HUES48 (cell line): ENCODE measurements around the gene PAK1.

Source experiments
- H3K27ac ChIP-seq: one replicate; pipeline ENCODE4 v1.7.0; 2013; ENCODE audit warnings: low read depth, low read length, inconsistent platforms
- H3K27me3 ChIP-seq: 2 replicates; pipeline ENCODE4 v1.6.1; 2013; ENCODE audit warnings: mild to moderate bottlenecking, low read length; ENCODE audit not compliant: control insufficient read depth, insufficient read depth
- H3K36me3 ChIP-seq: 2 replicates; pipeline ENCODE4 v1.6.1; 2013; ENCODE audit warnings: low read length; ENCODE audit not compliant: control insufficient read depth, insufficient read depth
- H3K4me1 ChIP-seq: 2 replicates; pipeline ENCODE4 v1.6.1; 2013; ENCODE audit warnings: mild to moderate bottlenecking, low read length; ENCODE audit not compliant: control insufficient read depth, insufficient read depth
- H3K4me3 ChIP-seq: 2 replicates; pipeline ENCODE4 v1.5.1; 2013; ENCODE audit warnings: mild to moderate bottlenecking, low read depth, low read length
- H3K9ac ChIP-seq: 2 replicates; pipeline ENCODE4 v1.6.1; 2013; ENCODE audit warnings: mild to moderate bottlenecking, low read depth, low read length, moderate library complexity
- H3K9me3 ChIP-seq: 2 replicates; pipeline ENCODE4 v1.6.1; 2013; ENCODE audit warnings: low read length; ENCODE audit not compliant: control insufficient read depth, insufficient read depth

PAK1 gene

DNA sequence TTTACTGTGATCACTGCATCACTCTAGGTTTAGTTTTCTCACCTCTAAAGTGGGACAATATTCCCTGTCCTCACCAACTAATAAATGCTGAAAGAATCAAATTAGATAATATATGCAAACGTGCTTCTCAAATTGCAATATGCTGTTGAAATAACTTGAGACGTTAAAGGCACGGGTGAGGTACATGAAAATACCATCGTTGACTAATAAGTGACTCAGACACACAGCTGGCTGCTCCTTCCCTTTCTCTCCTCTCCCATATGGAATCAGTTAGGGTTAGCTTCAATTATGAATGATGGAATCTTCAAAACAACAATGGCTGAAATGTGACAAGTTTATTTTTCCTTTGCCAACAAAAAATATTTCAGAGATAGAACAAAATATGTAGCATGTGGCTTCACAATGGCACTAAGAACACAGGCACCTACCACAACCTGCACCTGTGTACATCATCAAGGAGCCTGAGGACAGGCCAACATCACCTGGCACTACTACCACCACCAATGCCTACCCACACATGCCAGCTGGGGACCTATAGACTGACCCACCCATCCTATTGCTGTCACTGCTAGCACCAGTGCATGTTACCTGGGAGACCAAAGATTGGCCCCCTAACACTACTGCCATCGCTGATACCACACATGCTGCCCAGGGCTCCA is 186.2 kb downstream of the PAK1 start:
- H3K27ac ChIP-seq: no peak overlapping the region
- H3K27me3 ChIP-seq: no peaks in the 10 kb centered on the region
- H3K9ac ChIP-seq: no peak overlapping the region
- no peak overlapping the region for H3K4me3 ChIP-seq
- no peaks in the 10 kb centered on the region for H3K4me1 ChIP-seq
- H3K9me3 ChIP-seq: no peaks in the 10 kb centered on the region; the same call in 1 of the 2 replicates
- no peaks in the 10 kb centered on the region for H3K36me3 ChIP-seq

GRCh38 chr11:77287136-77287535 is 186.8 kb downstream of the PAK1 start:
- Histone ChIP-seq H3K9ac (no peak overlapping the region), H3K27me3 (no peaks in the 10 kb centered on the region), H3K4me3 (no peak overlapping the region), H3K36me3 (no peaks in the 10 kb centered on the region), H3K4me1 (no peaks in the 10 kb centered on the region), H3K9me3 (no peaks in the 10 kb centered on the region), H3K27ac (no peak overlapping the region)

- H3K36me3 ChIP-seq: no peaks in the 10 kb centered on the region
- H3K27me3 ChIP-seq: no peaks in the 10 kb centered on the region
- no peaks in the 10 kb centered on the region for H3K4me1 ChIP-seq
- no peak overlapping the region for H3K9ac ChIP-seq
- no peak overlapping the region for H3K4me3 ChIP-seq
- no peak overlapping the region for H3K27ac ChIP-seq
- H3K9me3 ChIP-seq: no peaks in the 10 kb centered on the region
These were observed 189.1 kb downstream of the PAK1 start for GRCh38 chr11:77284476-77285468.

GRCh38 chr11:77283101-77283500 is 190.8 kb downstream of the PAK1 start:
- no peaks in the 10 kb centered on the region for H3K9me3 ChIP-seq
- H3K4me1 ChIP-seq: no peaks in the 10 kb centered on the region
- no peak overlapping the region for H3K9ac ChIP-seq
- no peaks in the 10 kb centered on the region for H3K27me3 ChIP-seq
- no peak overlapping the region for H3K4me3 ChIP-seq
- H3K36me3 ChIP-seq: no peaks in the 10 kb centered on the region
- no peak overlapping the region for H3K27ac ChIP-seq

GRCh38 chr11:77278595-77279506 is 195.0 kb downstream of the PAK1 start:
- Histone ChIP-seq H3K9me3 (no peaks in the 10 kb centered on the region), H3K4me3 (no peak overlapping the region), H3K9ac (no peak overlapping the region), H3K36me3 (no peaks in the 10 kb centered on the region), H3K27ac (no peak overlapping the region), H3K4me1 (no peaks in the 10 kb centered on the region), H3K27me3 (no peaks in the 10 kb centered on the region)

DNA sequence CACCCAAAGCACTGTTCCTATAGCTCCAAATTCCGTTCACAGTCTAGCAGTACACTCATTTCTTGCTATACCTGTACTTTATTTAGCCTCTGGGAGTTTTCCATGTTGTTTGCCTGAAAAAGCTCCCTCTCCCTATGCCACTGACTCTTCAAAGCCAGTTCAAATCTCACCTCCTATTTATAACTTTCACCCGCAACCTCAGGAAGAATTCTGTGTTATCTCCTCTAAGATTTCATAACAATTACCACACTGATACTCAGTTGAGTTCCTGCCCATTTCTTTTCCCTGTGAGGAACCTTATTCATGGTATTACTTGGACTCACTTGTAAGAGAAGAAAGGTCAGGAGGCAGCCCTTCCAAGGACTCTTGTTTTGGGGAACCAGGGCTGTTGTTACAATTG is 197.6 kb downstream of the PAK1 start:
- Histone ChIP-seq H3K36me3 (no peaks in the 10 kb centered on the region), H3K9ac (no peak overlapping the region), H3K9me3 (no peaks in the 10 kb centered on the region), H3K4me1 (no peaks in the 10 kb centered on the region), H3K27ac (no peak overlapping the region), H3K27me3 (no peaks in the 10 kb centered on the region), H3K4me3 (no peak overlapping the region)
